OCI-LY7 (cell line): ENCODE results near the gene DDX55. TPM values are rescaled to one million over a fixed set of nuclear protein-coding genes. Genes with fewer than 3 reads are reported as not detected.
"Not testable (repeated sequence)": the region's sequence is repeated elsewhere in the genome, so short reads cannot be mapped to it uniquely, and the experiment has no call there.

Experiments used
- BruUV-seq: library from RNA; stranded (reverse); fragments of 400-500 nt; replicated peaks from 2 replicates; lab custom pipeline; 2021; lab: Mats Ljungman, UMichigan
- CTCF ChIA-PET: fragments of 300-600 bp; sonication (Branson Sonifier 250); formaldehyde crosslinking; loops from one replicate; lab custom pipeline; 2022; ENCODE audit warnings: antibody characterized with exemption; ENCODE audit not compliant: unreplicated experiment; lab: Charles Lee
- POLR2A ChIA-PET: fragments of 300-600 bp; sonication (Branson Sonifier 250); formaldehyde crosslinking; loops from one replicate; lab custom pipeline; 2022; ENCODE audit warnings: antibody characterized with exemption; lab: Charles Lee
- DNase-seq: peaks from one replicate; pipeline ENCODE4 v3.0.0-alpha.2; 2015; ENCODE audit warnings: low spot score
- H2AFZ ChIP-seq: fragments of 200-600 bp; sonication (generic), shearing (Covaris generic); 2 replicates; pipeline ENCODE4 v1.6.1; 2014; ENCODE audit warnings: mild to moderate bottlenecking, antibody characterized with exemption, low read length, moderate library complexity
- H3K27ac ChIP-seq: fragments of 200-600 bp; sonication (generic); 2 replicates; pipeline ENCODE4 v1.5.1; 2014; ENCODE audit warnings: mixed run types, low read depth, mild to moderate bottlenecking, moderate library complexity, low read length, inconsistent platforms; ENCODE audit not compliant: poor library complexity, severe bottlenecking
- H3K36me3 ChIP-seq: fragments of 200-600 bp; sonication (generic); 2 replicates; pipeline ENCODE4 v1.6.1; 2014; ENCODE audit warnings: mild to moderate bottlenecking, antibody characterized with exemption, low read length, moderate library complexity, mixed read lengths; ENCODE audit not compliant: insufficient read depth
- H3K4me1 ChIP-seq: fragments of 200-600 bp; sonication (generic); 2 replicates; pipeline ENCODE4 v1.5.1; 2014; ENCODE audit warnings: mild to moderate bottlenecking, low read length; ENCODE audit not compliant: insufficient read depth, poor library complexity, severe bottlenecking
- H3K4me2 ChIP-seq: fragments of 200-600 bp; sonication (generic); 2 replicates; pipeline ENCODE4 v1.6.1; 2014; ENCODE audit warnings: mild to moderate bottlenecking, low read length
- H3K4me3 ChIP-seq: fragments of 200-600 bp; sonication (generic); 2 replicates; pipeline ENCODE4 v1.5.1; 2014; ENCODE audit warnings: mild to moderate bottlenecking, low read depth, low read length; ENCODE audit not compliant: poor library complexity, severe bottlenecking
- H3K79me2 ChIP-seq: fragments of 200-600 bp; sonication (generic); 2 replicates; pipeline ENCODE4 v1.6.1; 2016; ENCODE audit warnings: low read depth, mild to moderate bottlenecking, low read length, moderate library complexity, mixed read lengths; ENCODE audit not compliant: insufficient read depth
- H3K9me2 ChIP-seq: fragments of 200-600 bp; sonication (generic); 2 replicates; pipeline ENCODE4 v1.6.1; 2016; ENCODE audit warnings: mild to moderate bottlenecking, low read length, mixed read lengths; ENCODE audit not compliant: insufficient read depth
- H3K9me3 ChIP-seq: fragments of 200-600 bp; sonication (generic); 2 replicates; pipeline ENCODE4 v1.6.1; 2014; ENCODE audit warnings: mild to moderate bottlenecking, mixed run types, low read length, mixed read lengths
- H4K20me1 ChIP-seq: fragments of 200-600 bp; sonication (generic); 2 replicates; pipeline ENCODE4 v1.6.1; 2014; ENCODE audit warnings: mild to moderate bottlenecking, antibody characterized with exemption, low read length, moderate library complexity, mixed read lengths; ENCODE audit not compliant: insufficient read depth
- CTCF ChIP-seq: fragments of 200-600 bp; sonication (generic); conservative IDR thresholded peaks from 2 replicates; pipeline ENCODE4 v1.5.1; 2014; ENCODE audit warnings: mild to moderate bottlenecking, antibody characterized with exemption, low read length, moderate library complexity, mixed read lengths
- EZH2phosphoT487 ChIP-seq: fragments of 200-600 bp; sonication (generic); IDR thresholded peaks from 2 replicates; pipeline ENCODE4 v1.6.1; 2018; ENCODE audit warnings: low read depth, borderline replicate concordance, mild to moderate bottlenecking, mixed run types, antibody characterized with exemption, low read length, moderate library complexity, mixed read lengths
- intact Hi-C: fragments of 100-400 bp; cut with micrococcal nuclease; formaldehyde crosslinking; loops from one replicate; pipeline ENCODE4 v1.10.0; 2022; ENCODE audit not compliant: unreplicated experiment
- total RNA-seq, 2 experiments: library from RNA; depleted of rRNA in 1 of 2; stranded (reverse); fragments of >200 nt in 1 of 2; shearing (Covaris generic) in 1 of 2; gene quantifications; 2 replicates each; pipeline ENCODE4 v1.2.3, GENCODE V29; 2014 to 2022

DDX55 gene
- total RNA-seq, 2 experiments from 2014 or later: 48.7 to 56.6 TPM

GRCh38 chr12:123573870-123574269 lies 28.0 kb upstream of the DDX55 start:
- ChIA-PET POLR2A (interaction anchor here (0.7 kb wide), 1 partner anchor 691 kb away, joined by 3 read pairs; no protein-coding TSS in a partner anchor), CTCF (no interaction called here)
- Histone ChIP-seq H4K20me1 (no peaks in the 10 kb centered on the region), H2AFZ (no peak overlapping the region), H3K4me3 (no peak overlapping the region), H3K79me2 (no peaks in the 10 kb centered on the region), H3K36me3 (no peaks in the 10 kb centered on the region; the same call in 1 of the 2 replicates), H3K4me2 (no peak overlapping the region), H3K9me2 (no peaks in the 10 kb centered on the region), H3K27ac (no peak overlapping the region), H3K9me3 (no peaks in the 10 kb centered on the region), H3K4me1 (peaks cover 10% of the 10 kb centered on the region)
- no TSS peak for BruUV-seq
- no peak for DNase-seq
- TF ChIP-seq CTCF (no peak), EZH2phosphoT487 (no peak)
- intact Hi-C loops: no loop called here

- Histone ChIP-seq H3K36me3 (no peaks in the 10 kb centered on the region; the same call in 1 of the 2 replicates), H3K9me2 (no peaks in the 10 kb centered on the region), H2AFZ (no peak overlapping the region), H3K79me2 (no peaks in the 10 kb centered on the region), H3K4me3 (no peak overlapping the region), H4K20me1 (no peaks in the 10 kb centered on the region), H3K4me1 (no peaks in the 10 kb centered on the region), H3K9me3 (no peaks in the 10 kb centered on the region), H3K27ac (no peak overlapping the region), H3K4me2 (no peak overlapping the region)
- ChIA-PET CTCF (no interaction called here), POLR2A (interaction anchor here (0.5 to 0.7 kb wide), 2 partner anchors 8 to 33 kb away, joined by 3 to 5 read pairs; no protein-coding TSS in a partner anchor)
- intact Hi-C loops: no loop called here
- BruUV-seq: no TSS peak
- no peak for DNase-seq
- TF ChIP-seq CTCF: no peak
- TF ChIP-seq EZH2phosphoT487: no peak
These were observed 25.3 kb upstream of the DDX55 start for GRCh38 chr12:123576611-123577010.

GRCh38 chr12:123578243-123578642 lies 23.7 kb upstream of the DDX55 start:
- TF ChIP-seq EZH2phosphoT487 (no peak), CTCF (no peak)
- Histone ChIP-seq H3K4me3 (no peak overlapping the region), H4K20me1 (no peaks in the 10 kb centered on the region), H2AFZ (no peak overlapping the region), H3K36me3 (no peaks in the 10 kb centered on the region; the same call in 1 of the 2 replicates), H3K9me3 (no peaks in the 10 kb centered on the region), H3K9me2 (no peaks in the 10 kb centered on the region), H3K4me2 (no peak overlapping the region), H3K27ac (no peak overlapping the region), H3K79me2 (peaks cover 10% of the 10 kb centered on the region; the same call in 1 of the 2 replicates), H3K4me1 (peaks cover 13% of the 10 kb centered on the region)
- POLR2A ChIA-PET: interaction anchor here (0.6 to 0.7 kb wide), 4 partner anchors 16 to 610 kb away, joined by 3 to 5 read pairs (median 4); no protein-coding TSS in a partner anchor
- no peak for DNase-seq
- intact Hi-C loops: no loop called here
- BruUV-seq: no TSS peak
- CTCF ChIA-PET: no interaction called here

- H3K4me1 ChIP-seq: peaks cover 13% of the 10 kb centered on the region
- H3K9me3 ChIP-seq, H3K27ac ChIP-seq, H3K9me2 ChIP-seq, H3K4me3 ChIP-seq, BruUV-seq, H3K4me2 ChIP-seq, H2AFZ ChIP-seq, intact Hi-C loops, CTCF ChIA-PET, H3K36me3 ChIP-seq, DNase-seq, H4K20me1 ChIP-seq: not testable (repeated sequence)
- POLR2A ChIA-PET: interaction anchor here (0.6 to 0.8 kb wide), 5 partner anchors 9 to 611 kb away, joined by 3 to 6 read pairs (median 5); no protein-coding TSS in a partner anchor
- peaks cover 13% of the 10 kb centered on the region; the same call in 1 of the 2 replicates for H3K79me2 ChIP-seq
These were observed 23.1 kb upstream of the DDX55 start for GRCh38 chr12:123578829-123579228.
